ENCODE data around the gene KREMEN2. TPM values are rescaled to one million over a fixed set of nuclear protein-coding genes. Genes with fewer than 3 reads are reported as not detected.

The KREMEN2 gene
- total and polyA plus RNA-seq, 2 of the 4 experiments (the other 2 are of a cell fraction) = 0.03 TPM; not detected in 1

DNA sequence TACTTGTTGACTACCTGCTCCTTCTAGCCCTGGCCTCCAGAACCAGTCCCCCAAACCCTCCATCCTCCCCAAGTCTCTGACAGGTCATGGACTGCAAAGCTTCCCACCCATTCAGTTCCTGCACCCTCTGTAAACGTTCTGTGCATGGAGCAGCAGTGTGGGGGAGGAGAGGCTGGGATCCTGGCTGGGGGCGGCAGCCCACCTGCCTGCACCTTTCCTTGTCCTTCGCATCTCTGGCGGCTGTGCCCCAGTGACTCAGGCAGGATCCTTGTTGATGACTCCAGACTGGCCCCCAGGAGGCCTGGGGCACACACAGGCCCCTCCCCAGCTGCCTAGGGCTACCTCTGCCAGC is 17.8 kb downstream of the KREMEN2 start:
- Histone ChIP-seq H2AK9ac (replicated peaks; ENCODE audit: low read depth, low read length, poor library complexity) (peak overlapping the region; percentile 85), H3K79me1 (ENCODE audit: low read depth in 1 of 2, low read length in 2 of 2) (peaks cover 14 to 22% of the 10 kb centered on the region in 2 experiments), H3K27me3 (ENCODE audit: control insufficient read depth, insufficient read depth, low read length) (no peaks in the 10 kb centered on the region; the same call in 1 of the 2 replicates), H4K5ac (ENCODE audit: low read depth, low read length) (no peak overlapping the region), H3K27ac (ENCODE audit: insufficient read depth, low read length) (no peak overlapping the region), H3K56ac (ENCODE audit: extremely low read depth, insufficient read depth, low read length) (no peak overlapping the region), H3K9me3 (ENCODE audit: control insufficient read depth, insufficient read depth, low read length) (no peaks in the 10 kb centered on the region), H4K91ac (ENCODE audit: insufficient read depth, low read depth, low read length) (no peak overlapping the region), H3K4me3 (ENCODE audit: insufficient read depth, low read depth, low read length) (no peak overlapping the region), H4K8ac (ENCODE audit: low read depth in 2 of 2, low read length in 2 of 2) (peak overlapping the region in 1 of 2 experiments; percentile 99; a peak in 1 of 4 replicates), H2AFZ (replicated peaks; ENCODE audit: low read length, poor library complexity) (peak overlapping the region; percentile 41), H2BK15ac (ENCODE audit: low read depth, low read length) (no peak overlapping the region), H2BK5ac (ENCODE audit: low read depth, low read length, poor library complexity, severe bottlenecking) (no peak overlapping the region), H2BK120ac (ENCODE audit: low read depth, low read length) (no peak overlapping the region), H3K9me1 (ENCODE audit: insufficient read depth, low read length) (0 out of 2 replicates have a peak, but pooled peaks cover 4% of the 10 kb centered on the region), H3K4me1 (ENCODE audit: control insufficient read depth, insufficient read depth, low read length) (peaks cover 6% of the 10 kb centered on the region), H4K20me1 (ENCODE audit: insufficient read depth, low read length) (no peaks in the 10 kb centered on the region), H2BK20ac (ENCODE audit: low read depth, low read length) (no peak overlapping the region), H3K4ac (ENCODE audit: low read depth, low read length) (no peak overlapping the region), H3K36me3 (ENCODE audit: control insufficient read depth, insufficient read depth, low read length) (no peaks in the 10 kb centered on the region), H3K4me2 (ENCODE audit: low read depth, low read length) (no peak overlapping the region), H3K23ac (ENCODE audit: low read depth, low read length) (peak overlapping the region; percentile 15; the same call in 1 of the 2 replicates), H2AK5ac (ENCODE audit: low read depth, low read length) (peak overlapping the region; percentile 74; the same call in 1 of the 2 replicates), H3K18ac (ENCODE audit: low read depth, low read length) (no peak overlapping the region), H3K14ac (replicated peaks; ENCODE audit: low read depth, low read length) (no peak overlapping the region), H3K9ac (ENCODE audit: low read depth, low read length) (no peak overlapping the region)
- ChIA-PET CTCF (no interaction called here), POLR2A (ENCODE audit: unreplicated experiment) (interaction anchor here (0.6 kb wide), 1 partner anchor 87 kb away, joined by 5 read pairs; no protein-coding TSS in a partner anchor)
- dilution Hi-C loops (cut with HindIII; ENCODE audit: low sequenced_read_pairs, unreplicated experiment) = no loop called here
- BruUV-seq (replicated peaks) = no TSS peak
- TF ChIP-seq RAD21 (IDR thresholded peaks at IDR 0.05; ENCODE audit: low read length) (no peak), MAZ (IDR thresholded peaks at IDR 0.05; ENCODE audit: borderline replicate concordance, low read depth, low read length) (no peak), BHLHE40 (IDR thresholded peaks at IDR 0.05; ENCODE audit: low read depth, low read length) (no peak), MXI1 (IDR thresholded peaks at IDR 0.05; ENCODE audit: borderline replicate concordance, low read depth, low read length) (no peak), RCOR1 (IDR thresholded peaks at IDR 0.05; ENCODE audit: insufficient replicate concordance, low read length) (no peak), CHD1 (IDR thresholded peaks at IDR 0.05; ENCODE audit: low read depth, low read length) (no peak), POLR2A (IDR thresholded peaks at IDR 0.05; ENCODE audit: low read depth, low read length) (no peak), FOS (IDR thresholded peaks at IDR 0.05; ENCODE audit: low read depth, low read length) (no peak), CEBPB (IDR thresholded peaks at IDR 0.05; ENCODE audit: low read depth, low read length) (no peak), CTCF (conservative IDR thresholded peaks at IDR 0.05; ENCODE audit: low read depth, low read length) (no peak), NFE2L2 (IDR thresholded peaks at IDR 0.05; ENCODE audit: low read depth, low read length) (no peak), RFX5 (IDR thresholded peaks at IDR 0.05; ENCODE audit: low read depth, low read length) (no peak), MAFK (IDR thresholded peaks at IDR 0.05; ENCODE audit: low read depth, low read length) (no peak), SMC3 (IDR thresholded peaks at IDR 0.05; ENCODE audit: low read depth, low read length) (no peak)
- TF ChIP-seq, protein P1, sequence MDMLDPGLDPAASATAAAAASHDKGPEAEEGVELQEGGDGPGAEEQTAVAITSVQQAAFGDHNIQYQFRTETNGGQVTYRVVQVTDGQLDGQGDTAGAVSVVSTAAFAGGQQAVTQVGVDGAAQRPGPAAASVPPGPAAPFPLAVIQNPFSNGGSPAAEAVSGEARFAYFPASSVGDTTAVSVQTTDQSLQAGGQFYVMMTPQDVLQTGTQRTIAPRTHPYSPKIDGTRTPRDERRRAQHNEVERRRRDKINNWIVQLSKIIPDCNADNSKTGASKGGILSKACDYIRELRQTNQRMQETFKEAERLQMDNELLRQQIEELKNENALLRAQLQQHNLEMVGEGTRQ (IDR thresholded peaks at IDR 0.05; ENCODE audit: low read depth, low read length) = no peak
- TF ChIP-seq, protein P2, sequence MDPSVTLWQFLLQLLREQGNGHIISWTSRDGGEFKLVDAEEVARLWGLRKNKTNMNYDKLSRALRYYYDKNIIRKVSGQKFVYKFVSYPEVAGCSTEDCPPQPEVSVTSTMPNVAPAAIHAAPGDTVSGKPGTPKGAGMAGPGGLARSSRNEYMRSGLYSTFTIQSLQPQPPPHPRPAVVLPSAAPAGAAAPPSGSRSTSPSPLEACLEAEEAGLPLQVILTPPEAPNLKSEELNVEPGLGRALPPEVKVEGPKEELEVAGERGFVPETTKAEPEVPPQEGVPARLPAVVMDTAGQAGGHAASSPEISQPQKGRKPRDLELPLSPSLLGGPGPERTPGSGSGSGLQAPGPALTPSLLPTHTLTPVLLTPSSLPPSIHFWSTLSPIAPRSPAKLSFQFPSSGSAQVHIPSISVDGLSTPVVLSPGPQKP (IDR thresholded peaks at IDR 0.05; ENCODE audit: borderline replicate concordance, low read depth, low read length) = no peak
- intact Hi-C loops (cut with micrococcal nuclease) = no loop called here
- in situ Hi-C loops (cut with MboI; ENCODE audit: low sequenced_read_pairs) = no loop called here
- DNase-seq (no peak), ATAC-seq (ENCODE audit: low read depth) (no peak)
- WGBS, 2 experiments (ENCODE audit: extremely low coverage in 2 of 2, insufficient read length in 1 of 2) = 80% methylated on average over 2 of the region's 4 CpGs; no CpG with 5 or more reads in 1 of the 2 experiments
